Measurements from ENCODE around the gene ACTG1. TPM values are rescaled to one million over a fixed set of nuclear protein-coding genes. Genes with fewer than 3 reads are reported as not detected.
A peak's percentile ranks its signal among the peaks of the same experiment; 100 is the strongest.

ACTG1 gene
- total and polyA plus RNA-seq, 12 donors = 290 to 1,180 (median 345) TPM

DNA sequence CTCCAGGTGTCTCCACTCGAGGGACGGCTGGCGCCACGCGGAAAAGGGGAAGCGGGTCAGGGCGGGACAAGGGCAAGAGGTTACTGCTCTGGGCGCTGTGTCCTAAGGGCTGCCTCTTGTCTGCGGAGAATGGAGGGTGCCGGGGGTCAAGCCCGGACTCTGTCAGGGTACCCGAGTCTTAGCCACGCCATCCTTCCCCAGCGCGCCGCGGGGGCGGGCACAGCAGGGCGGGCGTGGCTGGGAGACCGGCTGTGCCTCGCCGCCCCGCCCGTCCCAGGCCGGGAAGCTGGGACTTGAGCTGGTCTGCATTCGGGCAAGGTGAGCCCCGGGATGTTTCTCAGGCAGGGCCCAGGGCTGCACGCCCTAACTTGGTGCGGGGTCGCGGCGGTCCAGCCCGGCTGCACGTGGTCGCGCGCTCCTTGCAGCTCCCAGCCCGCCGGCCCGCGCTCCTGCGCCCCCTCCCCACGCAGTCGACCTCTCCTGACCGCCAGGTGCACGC, 6.2 kb upstream of the ACTG1 start:
- Histone ChIP-seq H3K4me1 (peaks cover 22 to 63% (median 55%) of the 10 kb centered on the region in 9 donors), H3K27ac (peak overlapping the region in 8 of 10 donors; percentile 13 to 100 (median 50)), H3K36me3 (no peaks in the 10 kb centered on the region), H3K27me3 (peaks cover 0 to 25% (median 12%) of the 10 kb centered on the region in 7 donors), H3K9me3 (no peaks in the 10 kb centered on the region), H3K4me3 (peak overlapping the region; percentile 33 to 62 (median 55))
- ATAC-seq = peak; percentile 4 to 28 (median 24)
- WGBS, 2 donors = 1% methylated on average over 32 to 47 of the region's 47 CpGs
- intact Hi-C loops (cut with DNase I) = loop anchor here in 1 of 10 donors (5.0 kb wide), 1 partner anchor 33 kb away; the partner anchor contains the start of gene FAAP100
- peak in 1 of 2 donors; percentile 52 for DNase-seq
- no peak for TF ChIP-seq CTCF (IDR thresholded peaks at IDR 0.05)

DNA sequence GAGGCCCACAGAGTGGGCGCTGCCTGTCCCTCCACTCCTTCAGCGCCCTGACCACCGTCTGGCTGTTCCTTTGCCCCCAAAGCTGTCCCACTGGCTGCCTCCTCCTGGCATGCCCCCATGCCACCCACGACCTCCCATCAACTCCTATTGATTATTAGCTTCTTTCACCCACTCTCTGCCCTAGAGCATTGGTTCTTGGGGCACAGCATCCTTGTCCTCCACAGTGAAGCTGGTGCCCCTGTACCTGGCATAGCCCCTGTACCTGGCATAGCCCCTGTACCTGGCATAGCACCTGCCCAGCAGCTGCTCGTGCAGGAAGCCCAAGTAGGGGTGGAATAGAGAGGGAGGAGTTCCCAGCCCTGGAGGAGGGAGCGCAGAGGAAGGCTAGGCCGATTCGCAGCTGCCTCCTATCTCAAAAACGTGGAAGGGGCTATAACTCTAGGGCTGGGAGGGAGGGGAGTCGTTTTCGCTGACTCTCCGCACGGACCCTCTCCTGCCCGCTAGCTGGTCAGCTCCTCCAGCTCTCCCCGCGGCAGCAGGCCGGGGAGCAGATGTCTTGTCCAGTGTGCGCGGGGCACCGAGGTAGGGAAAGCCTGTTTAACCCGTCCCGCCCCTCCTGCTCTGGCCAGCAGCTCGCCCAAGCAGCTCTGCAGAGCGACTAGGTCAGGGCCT, 5.7 kb upstream of the ACTG1 start:
- no peak for TF ChIP-seq CTCF (IDR thresholded peaks at IDR 0.05)
- Histone ChIP-seq H3K36me3 (no peaks in the 10 kb centered on the region), H3K27ac (peak overlapping the region in 8 of 10 donors; percentile 24 to 100 (median 50)), H3K9me3 (no peaks in the 10 kb centered on the region), H3K4me1 (peaks cover 22 to 63% (median 56%) of the 10 kb centered on the region in 9 donors), H3K4me3 (peak overlapping the region in 9 of 10 donors; percentile 41 to 62 (median 56)), H3K27me3 (peaks cover 0 to 19% (median 6%) of the 10 kb centered on the region in 7 donors)
- ATAC-seq (peak in 1 of 8 donors; percentile 2), DNase-seq (no peak)
- intact Hi-C loops (cut with DNase I) = loop anchor here in 1 of 10 donors (5.0 kb wide), 1 partner anchor 34 kb away; the partner anchor contains the start of gene FAAP100
- 20 to 28% methylated on average over 24 of the region's 24 CpGs for WGBS, 2 donors

DNA sequence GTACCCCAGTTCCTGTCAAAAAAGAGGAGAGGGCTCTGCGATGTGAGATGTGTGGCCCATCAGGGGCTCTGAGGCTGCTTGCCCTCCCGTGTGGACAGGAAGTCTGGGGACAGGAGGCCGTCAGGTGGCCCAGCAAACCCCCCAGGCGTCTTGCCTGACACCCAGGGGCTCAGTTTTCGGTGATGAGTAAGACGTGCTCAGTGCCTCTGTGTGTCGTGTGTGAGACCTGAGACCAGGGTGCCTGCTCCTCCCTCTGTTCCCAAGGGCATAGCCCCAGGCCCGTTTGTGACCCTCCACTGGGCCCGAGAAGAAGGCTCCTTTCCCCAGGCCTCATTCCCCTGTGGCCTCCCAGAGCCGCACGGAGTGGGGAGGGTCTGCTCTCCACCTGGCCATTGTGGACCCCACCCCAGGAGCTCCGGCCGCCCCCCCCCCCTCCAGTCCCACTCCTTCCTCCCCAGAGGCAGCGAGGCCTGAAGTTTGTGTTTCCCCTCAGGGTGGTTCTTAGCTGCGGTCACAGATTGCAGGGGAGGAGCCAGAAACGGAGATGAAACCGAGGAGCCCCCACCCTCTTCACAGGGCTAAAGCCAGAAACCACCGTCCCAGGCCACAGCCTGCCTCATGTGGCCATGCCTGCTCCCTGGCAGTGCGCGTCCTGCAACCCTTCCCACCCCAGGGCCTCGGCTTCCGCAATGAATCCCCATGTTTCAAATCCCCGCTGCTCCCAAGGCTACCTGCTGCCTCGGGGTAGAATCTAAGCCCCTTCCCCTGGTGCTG, 4.9 kb upstream of the ACTG1 start:
- peak overlapping the region in 4 of 10 donors; percentile 9 to 99 (median 76) for H3K4me3 ChIP-seq
- peak overlapping the region in 7 of 10 donors; percentile 24 to 100 (median 43) for H3K27ac ChIP-seq
- no peak for ATAC-seq
- 35 to 55% methylated on average over 24 of the region's 24 CpGs for WGBS, 2 donors
- peak in 1 of 2 donors; percentile 14 for DNase-seq
- no peak for TF ChIP-seq CTCF (IDR thresholded peaks at IDR 0.05)
- no peaks in the 10 kb centered on the region for H3K36me3 ChIP-seq
- intact Hi-C loops (cut with DNase I) = loop anchor here in 1 of 10 donors (5.0 kb wide), 1 partner anchor 35 kb away; the partner anchor contains the start of gene FAAP100
- H3K27me3 ChIP-seq = peaks cover 0 to 11% (median 0%) of the 10 kb centered on the region in 7 donors
- no peaks in the 10 kb centered on the region for H3K9me3 ChIP-seq
- H3K4me1 ChIP-seq = peaks cover 22 to 63% (median 54%) of the 10 kb centered on the region in 9 donors

DNA sequence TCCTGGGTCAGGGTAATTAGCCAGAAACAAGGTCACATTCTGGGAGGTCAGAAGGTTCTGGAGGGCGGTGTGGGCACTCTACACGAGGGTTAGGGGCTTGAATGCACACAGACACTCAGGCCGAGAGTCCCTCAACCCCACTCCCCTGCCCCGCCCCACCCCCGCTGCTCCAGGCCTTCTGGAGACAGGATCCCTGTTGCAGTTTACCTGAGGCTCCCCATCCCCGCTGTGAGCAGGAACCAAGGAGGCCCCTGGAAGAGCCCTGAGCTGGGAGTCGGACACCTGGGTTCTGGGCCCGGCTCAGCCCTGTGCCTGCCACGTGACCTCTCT, 4.4 kb upstream of the ACTG1 start:
- Histone ChIP-seq H3K27me3 (peaks cover 0 to 10% (median 0%) of the 10 kb centered on the region in 7 donors), H3K36me3 (peaks cover 0 to 5% (median 2%) of the 10 kb centered on the region in 9 donors), H3K27ac (peak overlapping the region in 8 of 10 donors; percentile 27 to 100 (median 100)), H3K4me1 (peaks cover 22 to 63% (median 54%) of the 10 kb centered on the region in 9 donors), H3K9me3 (no peaks in the 10 kb centered on the region), H3K4me3 (peak overlapping the region in 6 of 10 donors; percentile 84 to 99 (median 96))
- DNase-seq (peak in 1 of 2 donors; percentile 15), ATAC-seq (no peak)
- 70 to 80% methylated on average over 9 of the region's 9 CpGs for whole genome bisulfite sequencing, 2 donors
- intact Hi-C loops (cut with DNase I) = loop anchor here in 1 of 10 donors (5.0 kb wide), 1 partner anchor 35 kb away; the partner anchor contains the start of gene FAAP100
- TF ChIP-seq CTCF (IDR thresholded peaks at IDR 0.05) = no peak

Data from heart right ventricle (tissue), 16 donors.